ENCODE results near the gene TRMT61A. TPM values are rescaled to one million over a fixed set of nuclear protein-coding genes. Genes with fewer than 3 reads are reported as not detected.

TRMT61A gene
- total RNA-seq, 1 experiment from 2014 or later: 21.6 TPM

DNA sequence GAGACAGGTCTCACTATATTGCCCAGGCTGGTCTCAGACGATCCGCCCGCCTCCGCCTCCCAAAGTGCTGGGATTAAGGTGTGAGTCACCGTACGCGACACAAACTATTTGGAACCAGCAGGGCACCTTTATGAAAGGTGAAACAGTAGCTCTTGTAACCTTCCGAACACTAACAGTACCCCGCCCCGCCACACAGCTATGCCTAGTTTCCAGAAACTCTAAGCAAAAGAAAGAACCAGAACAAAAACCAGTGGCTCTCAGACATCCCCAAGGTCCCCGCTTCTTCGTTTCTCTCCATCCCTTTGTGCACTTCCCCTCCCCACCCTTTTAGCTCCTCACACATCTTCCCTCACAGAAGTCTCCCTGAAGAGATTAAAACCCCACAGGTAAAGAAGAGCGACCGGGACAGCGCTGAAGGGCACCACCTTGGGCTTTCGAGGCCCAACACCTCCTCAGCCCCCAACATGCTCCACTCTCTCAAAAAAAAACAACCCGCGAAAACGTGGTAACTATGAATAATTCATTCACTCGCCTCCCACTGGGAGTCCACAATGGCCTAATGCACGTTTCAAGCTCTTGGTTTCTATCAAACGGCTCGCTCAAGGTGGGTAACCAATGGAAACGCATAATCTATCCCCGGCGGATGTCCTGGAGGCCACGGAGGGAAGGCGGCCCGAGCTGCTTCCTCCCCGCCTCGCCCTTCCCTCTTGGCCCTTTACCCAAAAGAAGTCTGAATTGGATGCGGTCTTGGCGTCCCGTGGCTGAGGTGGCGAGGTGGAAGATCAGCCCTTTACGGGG, 32.6 kb downstream of the TRMT61A start:
- DNase-seq (ENCODE audit: low read depth): peak; percentile 58

DNA sequence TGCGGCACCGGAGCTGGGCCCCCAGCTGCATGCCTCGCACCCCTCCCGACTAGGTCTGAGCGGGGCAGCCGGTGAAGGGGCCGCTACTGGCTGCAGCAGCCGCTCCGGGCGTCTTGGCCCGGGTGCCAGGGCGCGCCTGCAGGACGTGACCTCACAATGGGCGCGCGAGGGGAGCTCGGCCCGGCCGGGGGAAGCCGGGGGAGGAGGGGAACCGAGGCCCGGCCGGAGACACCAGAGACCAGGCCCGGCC, 33.1 kb downstream of the TRMT61A start:
- peak; percentile 59 for DNase-seq (ENCODE audit: low read depth)

DNA sequence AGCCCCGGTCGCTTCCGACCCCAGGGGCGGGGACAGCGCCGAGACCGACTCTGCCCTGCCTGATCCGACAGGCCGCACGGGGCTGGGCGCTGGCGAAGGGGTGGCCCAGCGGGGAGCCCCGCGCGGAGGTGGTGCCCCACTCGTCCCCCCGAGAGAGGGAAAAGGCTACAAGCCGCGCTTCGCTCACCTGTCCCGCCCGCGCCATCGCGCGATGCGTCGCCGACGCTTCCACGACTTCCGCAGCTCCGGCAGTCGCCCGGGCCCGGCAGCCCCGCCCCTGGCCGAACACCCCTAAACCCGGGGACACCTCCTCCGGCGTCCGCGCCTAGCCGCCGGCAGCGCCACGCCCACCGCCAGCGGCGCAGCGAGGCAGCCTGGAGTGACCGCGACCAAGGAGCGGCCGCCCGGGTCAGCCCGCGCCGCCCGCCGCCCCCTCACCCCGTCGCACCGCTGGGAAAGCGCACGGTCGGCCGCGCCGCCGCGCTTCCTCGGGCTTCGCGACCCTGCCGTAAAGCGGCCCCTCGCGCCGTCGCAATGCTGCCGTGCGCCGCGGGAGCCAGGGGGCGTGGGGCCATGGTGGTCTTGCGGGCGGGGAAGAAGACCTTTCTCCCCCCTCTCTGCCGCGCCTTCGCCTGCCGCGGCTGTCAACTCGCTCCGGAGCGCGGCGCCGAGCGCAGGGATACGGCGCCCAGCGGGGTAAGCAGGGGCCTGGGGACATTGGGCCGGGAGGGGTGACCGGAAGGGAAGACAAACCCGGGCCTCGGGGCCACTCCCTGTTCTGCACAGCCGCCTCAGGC, 33.6 kb downstream of the TRMT61A start, which contains the start of the genes BAG5 and COA8:
BAG5 (minus strand) TSS at position 229 of the 797 bp plus-strand sequence. CDS start 1,493 bp downstream, outside the sequence.
COA8 (plus strand) TSS at position 532 of the 797 bp plus-strand sequence; CDS start at position 574, 42 bp downstream.
- DNase-seq (ENCODE audit: low read depth): peak; percentile 77

DNA sequence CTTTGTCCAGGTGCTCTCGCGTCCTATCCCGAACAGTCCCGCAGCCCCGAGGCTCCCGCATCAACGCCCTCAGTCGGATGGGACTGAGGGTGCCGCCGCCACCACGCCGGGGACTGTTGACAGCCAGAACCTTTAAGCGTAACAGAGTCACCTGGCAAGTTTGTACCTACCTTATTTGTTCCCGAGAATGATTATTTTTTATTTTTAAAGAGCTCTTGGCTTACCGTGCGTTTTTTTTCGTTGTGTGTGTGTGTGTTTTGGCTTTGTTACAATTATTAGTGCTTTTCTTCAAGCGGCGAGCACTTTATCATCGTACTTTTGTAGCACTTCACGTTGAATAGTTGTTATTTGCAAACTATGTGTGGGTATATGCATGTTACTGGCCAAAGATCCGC, 34.2 kb downstream of the TRMT61A start:
- DNase-seq (ENCODE audit: low read depth): no peak

DNA sequence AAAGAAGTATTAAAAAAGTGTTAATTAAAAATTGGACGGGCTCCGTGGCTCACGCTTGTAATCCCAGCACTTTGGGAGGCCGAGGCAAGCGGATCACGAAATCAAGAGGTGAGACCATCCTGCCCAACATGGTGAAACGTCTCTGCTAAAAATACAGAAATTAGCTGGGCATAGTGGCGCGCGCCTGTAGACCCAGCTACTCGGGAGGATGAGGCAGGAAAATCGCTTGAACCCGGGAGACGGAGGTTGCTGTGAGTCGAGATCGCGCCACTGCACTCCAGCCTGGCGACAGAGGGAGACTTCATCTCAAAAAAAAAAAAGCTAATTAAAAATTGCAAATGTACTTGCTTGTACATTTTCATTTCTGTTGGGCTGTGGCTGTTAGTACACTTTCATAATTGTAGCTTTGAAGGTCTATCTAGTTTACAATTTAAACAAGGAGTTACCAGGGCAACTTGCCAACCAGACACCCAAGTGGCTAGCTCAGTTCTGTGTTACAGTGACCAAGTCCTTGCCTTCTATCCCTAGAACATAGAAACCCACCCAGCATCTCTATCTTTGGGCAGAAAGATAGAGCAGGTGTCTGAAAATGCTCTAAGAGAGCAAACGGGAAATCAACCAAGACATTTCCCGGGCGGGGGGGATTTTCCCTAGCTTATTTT, 35.0 kb downstream of the TRMT61A start:
- DNase-seq (ENCODE audit: low read depth): no peak

DNA sequence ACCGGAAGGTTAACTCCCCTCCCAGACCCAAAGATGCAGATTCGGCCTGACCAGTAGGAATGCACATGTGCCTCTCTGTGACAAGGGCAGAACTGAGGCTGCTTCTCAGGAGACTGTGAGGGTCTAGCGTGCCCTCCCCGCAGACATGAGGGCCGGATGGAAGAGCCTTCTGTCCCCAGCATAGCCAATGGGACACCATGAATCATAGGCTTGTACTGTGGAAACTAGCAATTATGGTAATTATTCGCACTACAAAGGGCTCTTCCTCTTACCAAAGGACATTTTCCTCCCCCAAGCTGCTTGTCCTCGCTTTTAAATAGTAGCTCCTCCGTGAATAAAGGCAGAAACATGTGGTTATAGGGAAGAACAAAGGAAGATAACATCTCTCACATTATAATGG, 40.0 kb downstream of the TRMT61A start:
- DNase-seq (ENCODE audit: low read depth): no peak

DNA sequence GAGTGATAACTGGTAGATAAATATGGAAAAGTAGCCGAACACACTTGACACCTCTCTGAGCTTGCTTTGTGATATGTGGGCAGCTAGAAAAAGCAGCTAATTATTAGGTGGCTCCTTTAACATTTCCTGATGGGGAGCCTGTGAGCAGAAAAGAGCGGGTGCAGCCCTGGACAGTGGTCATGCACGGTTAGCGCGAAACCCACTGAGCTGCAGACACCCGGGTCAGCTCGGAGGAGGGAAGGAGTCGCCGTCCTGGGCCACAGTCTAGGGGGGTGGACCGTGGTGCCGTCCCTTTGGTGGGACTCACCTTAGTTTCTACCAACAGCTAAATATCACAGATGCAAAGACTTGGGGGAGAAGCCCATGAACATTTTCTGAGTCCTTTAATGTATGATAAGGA, 40.4 kb downstream of the TRMT61A start:
- DNase-seq (ENCODE audit: low read depth): no peak

DNA sequence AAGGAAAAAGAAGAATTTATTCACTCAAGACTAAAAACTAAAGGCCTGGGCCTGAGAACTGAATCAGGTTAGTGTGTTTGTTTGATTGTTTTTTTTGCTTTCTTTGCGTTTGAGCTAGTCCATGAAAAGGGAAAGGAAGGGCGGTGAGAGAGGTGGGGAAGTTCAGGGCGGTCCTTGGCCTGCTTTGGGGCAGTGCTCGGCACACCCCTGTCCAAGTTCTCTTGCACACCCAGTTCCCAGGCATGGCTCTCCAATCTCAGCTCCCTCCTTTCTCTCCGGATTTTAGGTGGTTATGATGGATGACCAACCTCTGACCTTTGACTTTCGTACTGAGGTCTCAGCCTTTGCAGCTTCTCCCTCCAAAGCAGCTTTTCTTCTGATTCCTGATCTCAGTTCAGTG, 45.1 kb downstream of the TRMT61A start:
- DNase-seq (ENCODE audit: low read depth): no peak

DNA sequence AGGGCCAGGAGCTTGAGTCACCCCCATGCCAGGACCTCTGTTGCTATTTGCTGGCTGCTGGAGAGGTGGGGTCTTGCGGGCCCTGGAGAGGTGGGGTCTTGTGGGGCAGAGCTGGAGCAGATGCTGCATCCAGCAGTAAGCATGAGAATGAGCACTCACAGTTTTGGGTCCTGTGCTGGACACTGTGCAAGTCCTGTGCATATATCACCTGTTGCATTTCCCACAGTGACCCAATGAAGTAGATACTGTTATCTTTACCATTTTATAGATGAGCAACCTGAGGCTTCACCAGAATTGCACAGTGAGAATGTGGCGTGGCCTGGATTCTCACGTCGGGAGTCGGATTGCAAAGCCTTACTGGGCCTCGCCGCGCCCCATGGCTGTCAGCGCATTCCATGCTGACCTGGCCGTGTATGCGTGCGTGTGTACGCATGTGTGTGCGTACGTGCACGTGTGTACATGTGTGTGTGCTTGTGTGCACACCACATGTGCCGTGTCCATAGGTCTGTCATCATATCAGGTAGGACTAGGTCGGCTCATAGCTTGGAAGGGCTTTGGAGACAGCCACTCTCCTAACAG, 45.8 kb downstream of the TRMT61A start:
- DNase-seq (ENCODE audit: low read depth): no peak

DNA sequence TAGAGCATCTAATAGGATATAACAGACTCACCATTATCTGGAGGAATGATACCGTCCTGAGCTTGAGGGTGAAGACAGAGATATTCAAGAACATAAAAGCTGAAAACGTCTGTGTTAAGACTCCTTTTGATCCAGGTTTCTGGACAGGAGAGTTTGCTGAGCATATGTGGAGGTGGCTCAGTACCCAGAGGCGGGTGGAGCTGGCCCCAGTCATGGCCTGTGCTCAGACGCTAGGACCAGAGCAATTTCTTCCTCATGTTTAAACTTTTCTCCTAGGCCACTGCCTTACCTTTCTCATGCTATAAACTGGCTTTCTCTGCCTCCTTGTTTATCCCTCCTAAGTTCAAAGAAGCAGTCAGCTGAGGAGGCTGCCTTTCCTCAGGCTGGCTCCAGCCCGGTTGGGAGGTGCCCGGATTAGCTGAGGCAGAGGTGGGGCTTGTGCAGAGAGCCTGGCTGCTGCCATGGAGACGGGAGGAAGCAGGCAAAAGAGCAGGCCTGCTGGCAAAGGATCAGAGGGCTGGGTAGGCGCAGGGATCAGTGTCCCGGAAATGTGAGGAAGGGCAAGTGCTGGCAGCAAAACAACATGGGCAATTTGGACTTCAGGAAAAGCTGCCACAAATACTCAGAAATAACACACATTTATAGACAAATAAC, 47.5 kb downstream of the TRMT61A start:
- peak; percentile 85 for DNase-seq (ENCODE audit: low read depth)

DNA sequence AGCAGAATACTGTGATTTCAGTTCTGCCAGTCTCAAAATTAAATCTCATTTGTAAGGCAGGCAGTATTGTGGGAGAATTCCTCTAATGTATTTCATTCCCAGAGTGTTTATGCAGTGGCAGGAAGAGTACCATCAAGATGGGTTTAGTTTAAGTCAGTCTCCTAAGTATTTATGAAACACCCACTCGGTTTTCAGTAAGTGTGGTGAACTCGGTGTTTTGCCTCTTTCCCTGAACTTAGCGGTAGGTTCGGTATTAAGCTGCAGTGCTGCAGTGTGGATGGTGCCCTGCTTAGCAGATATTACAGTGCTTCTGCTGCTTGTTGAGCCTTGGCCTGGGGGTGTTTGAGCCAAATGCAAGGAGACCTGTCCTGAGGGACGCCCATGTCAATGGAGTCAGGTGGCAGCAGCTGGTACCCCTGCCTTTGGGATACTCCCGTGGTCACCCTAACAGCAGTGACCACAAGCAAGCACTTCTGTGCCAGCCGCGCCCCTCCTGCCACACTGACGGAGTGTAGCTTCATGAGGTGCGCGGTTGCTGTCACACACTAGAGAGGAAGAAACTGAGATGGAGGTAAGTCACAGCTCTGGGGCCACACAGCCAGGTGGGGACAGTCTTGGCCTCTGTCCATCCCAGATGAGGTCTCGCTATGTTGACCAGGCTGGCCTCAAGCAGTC, 49.5 kb downstream of the TRMT61A start:
- no peak for DNase-seq (ENCODE audit: low read depth)

DNA sequence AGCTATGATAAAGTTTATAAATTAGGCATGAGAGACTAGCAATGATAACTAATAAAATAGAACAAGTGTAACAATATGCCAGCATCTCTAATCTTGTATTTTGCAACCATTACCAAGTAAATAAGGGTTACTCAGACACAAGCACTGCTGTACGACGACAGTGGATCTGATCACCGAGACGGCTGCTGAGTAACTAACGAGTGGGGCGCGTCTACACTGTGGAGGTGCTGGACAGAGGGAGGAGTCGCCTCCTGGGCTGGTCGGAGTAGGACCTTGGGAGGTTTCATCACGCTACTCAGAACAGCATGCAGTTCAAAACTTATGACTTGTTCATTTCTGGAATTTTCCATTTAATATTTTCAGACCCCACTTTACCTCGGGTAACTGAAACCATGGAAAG, 52.2 kb downstream of the TRMT61A start:
- no peak for DNase-seq (ENCODE audit: low read depth)

DNA sequence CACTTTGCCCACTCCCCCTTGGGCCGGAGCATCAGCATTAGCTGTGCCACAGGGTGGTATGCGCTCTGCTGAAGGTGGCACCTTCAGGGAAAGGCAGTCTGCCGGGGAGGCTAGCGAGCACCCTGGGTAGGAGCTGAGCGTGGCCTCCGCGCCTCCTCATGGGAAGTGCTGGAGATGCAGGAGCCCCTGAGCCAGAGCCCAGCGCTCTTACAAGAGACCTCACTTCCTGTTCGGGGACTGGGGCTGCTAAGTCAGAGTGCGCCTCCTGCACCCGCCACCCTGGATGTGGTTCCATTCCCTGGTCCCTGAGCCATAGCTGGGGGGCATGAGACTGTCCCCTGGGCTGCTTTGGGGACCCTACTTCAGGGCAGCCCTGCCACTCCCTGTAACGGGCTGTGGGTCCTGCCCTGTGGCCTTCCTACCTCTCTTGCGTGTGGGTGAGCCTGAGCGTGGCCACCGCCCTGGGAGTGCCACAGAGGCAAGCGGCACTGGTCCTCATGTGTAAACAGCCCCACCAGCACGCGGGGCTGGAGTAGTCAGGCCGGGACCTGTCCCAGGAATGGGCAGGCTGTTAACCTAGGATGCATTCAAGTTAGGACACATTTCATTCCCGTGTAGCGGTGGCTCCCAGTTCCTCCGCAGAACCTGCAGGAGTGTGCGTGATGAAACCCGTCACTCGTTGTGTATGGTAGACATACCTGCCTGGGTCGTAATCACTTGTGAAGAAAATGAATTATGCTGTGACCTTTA, 53.1 kb downstream of the TRMT61A start:
- no peak for DNase-seq (ENCODE audit: low read depth)

DNA sequence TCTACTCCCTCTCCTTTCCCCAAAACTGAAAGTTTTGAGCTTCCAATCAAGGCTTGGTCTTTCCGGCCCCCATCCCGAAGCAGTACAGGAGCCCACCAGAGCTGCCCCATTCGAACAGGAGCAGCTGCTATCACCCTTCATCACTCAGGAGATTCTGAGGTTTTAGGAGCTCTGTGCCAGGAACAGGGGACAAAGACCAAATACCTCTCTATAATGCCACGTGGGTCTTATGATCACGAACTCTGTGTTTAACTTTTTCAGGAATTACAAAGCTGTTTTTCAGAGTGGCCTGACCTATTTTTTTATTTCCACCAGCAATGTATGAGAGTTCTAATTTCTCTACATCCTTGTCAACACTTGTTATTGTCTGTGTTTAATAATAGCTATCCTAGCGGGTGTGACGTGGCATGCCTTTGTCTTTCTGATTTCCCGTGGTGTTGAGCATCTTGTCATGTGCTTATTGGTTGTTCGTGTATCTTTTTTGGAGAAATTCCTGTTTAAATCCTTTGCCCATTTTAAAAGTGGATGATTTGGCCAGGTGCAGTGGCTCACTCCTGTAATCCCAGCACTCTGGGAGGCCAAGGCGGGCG, 55.4 kb downstream of the TRMT61A start:
- no peak for DNase-seq (ENCODE audit: low read depth)

Other genes with a start within 250 kb of the TRMT61A start
- 160 and 224 TPM in 2 replicates for gene EIF5, start 195.0 kb upstream of the TRMT61A start, total RNA-seq (2014; rRNA removed)
- gene MARK3, start 143.8 kb upstream of the TRMT61A start, total RNA-seq (2014; rRNA removed): 60.1 and 61.1 TPM in 2 replicates
- gene CKB, start 6.4 kb upstream of the TRMT61A start, total RNA-seq (2014; rRNA removed): 17.7 and 46.7 TPM in 2 replicates
- 33.0 and 33.8 TPM in 2 replicates for gene BAG5, start 33.5 kb downstream of the TRMT61A start, total RNA-seq (2014; rRNA removed)
- 43.7 and 59.7 TPM in 2 replicates for gene COA8, start 33.8 kb downstream of the TRMT61A start, total RNA-seq (2014; rRNA removed)
- 258 and 283 TPM in 2 replicates for gene KLC1, start 100.0 kb downstream of the TRMT61A start, total RNA-seq (2014; rRNA removed)
- gene XRCC3, start 186.3 kb downstream of the TRMT61A start, total RNA-seq (2014; rRNA removed): 46.7 and 51.7 TPM in 2 replicates
- 36.2 and 46.3 TPM in 2 replicates for gene ZFYVE21, start 186.6 kb downstream of the TRMT61A start, total RNA-seq (2014; rRNA removed)

All from LHCN-M2 (cell line).